Loucy (cell line): Measurements from ENCODE around the gene WNK1.

Experiments used
- H2AFZ ChIP-seq: fragments of 200-600 bp; sonication (generic); 2 replicates; pipeline ENCODE4 v1.6.0; 2016; ENCODE audit warnings: antibody characterized with exemption, mild to moderate bottlenecking, low read length, moderate library complexity
- H3F3A ChIP-seq: fragments of 200-600 bp; 2 replicates; pipeline ENCODE4 v1.6.0; 2016; ENCODE audit warnings: antibody characterized with exemption, low read depth, mild to moderate bottlenecking
- H3K27me3 ChIP-seq: fragments of 200-600 bp; sonication (generic); 2 replicates; pipeline ENCODE4 v1.6.1; 2014; ENCODE audit warnings: low read length, mild to moderate bottlenecking; ENCODE audit not compliant: insufficient read depth, poor library complexity, severe bottlenecking
- H3K36me3 ChIP-seq: fragments of 200-600 bp; sonication (generic); 2 replicates; pipeline ENCODE4 v1.6.1; 2016; ENCODE audit warnings: low read length; ENCODE audit not compliant: insufficient read depth
- H3K4me1 ChIP-seq: fragments of 200-600 bp; sonication (generic); 2 replicates; pipeline ENCODE4 v1.5.1; 2014; ENCODE audit warnings: low read length, mild to moderate bottlenecking; ENCODE audit not compliant: insufficient read depth, poor library complexity, severe bottlenecking
- H3K4me2 ChIP-seq: fragments of 200-600 bp; sonication (generic); 2 replicates; pipeline ENCODE4 v1.6.0; 2014; ENCODE audit warnings: antibody characterized with exemption, low read length, low read depth, mild to moderate bottlenecking; ENCODE audit not compliant: poor library complexity, severe bottlenecking
- H3K4me3 ChIP-seq: fragments of 200-600 bp; sonication (generic); 2 replicates; pipeline ENCODE4 v1.5.1; 2014; ENCODE audit warnings: low read length, mild to moderate bottlenecking, mixed read lengths; ENCODE audit not compliant: poor library complexity, severe bottlenecking
- H3K79me2 ChIP-seq: fragments of 200-600 bp; sonication (generic); 2 replicates; pipeline ENCODE4 v1.6.1; 2014; ENCODE audit warnings: low read length; ENCODE audit not compliant: insufficient read depth
- H3K9ac ChIP-seq: fragments of 200-600 bp; sonication (generic); 2 replicates; pipeline ENCODE4 v1.6.0; 2014; ENCODE audit warnings: mild to moderate bottlenecking, low read depth, low read length, moderate library complexity; ENCODE audit not compliant: poor library complexity, severe bottlenecking
- H3K9me2 ChIP-seq: fragments of 200-600 bp; sonication (generic); replicated peaks from 2 replicates; pipeline ENCODE4 v1.6.1; 2016; ENCODE audit warnings: low read depth, low read length, mixed read lengths
- H3K9me3 ChIP-seq: fragments of 200-600 bp; sonication (generic); 2 replicates; pipeline ENCODE4 v1.6.1; 2014; ENCODE audit warnings: mild to moderate bottlenecking, antibody characterized with exemption, low read length, low read depth; ENCODE audit not compliant: insufficient read depth
- H4K20me1 ChIP-seq: fragments of 200-600 bp; sonication (generic); 2 replicates; pipeline ENCODE4 v1.6.0; 2014; ENCODE audit warnings: antibody characterized with exemption, low read length, mild to moderate bottlenecking; ENCODE audit not compliant: insufficient read depth, poor library complexity, severe bottlenecking
- CTCF ChIP-seq: fragments of 200-600 bp; sonication (generic); conservative IDR thresholded peaks from 2 replicates; pipeline ENCODE4 v1.5.1; 2014; ENCODE audit warnings: mild to moderate bottlenecking, antibody characterized with exemption, low read length
- EZH2phosphoT487 ChIP-seq: fragments of 200-600 bp; IDR thresholded peaks from 2 replicates; pipeline ENCODE4 v1.6.1; 2018; ENCODE audit warnings: antibody characterized with exemption, mild to moderate bottlenecking, moderate library complexity, borderline replicate concordance

Gene WNK1

GRCh38 chr12:948238-948637, 195.9 kb downstream of the WNK1 start:
- Histone ChIP-seq H3K4me2 (peak overlapping the region; percentile 89), H3K36me3 (no peaks in the 10 kb centered on the region), H2AFZ (no peak overlapping the region), H3K4me3 (peak overlapping the region; percentile 75), H3K9ac (peak overlapping the region; percentile 89), H3K79me2 (peaks cover 31% of the 10 kb centered on the region), H4K20me1 (no peaks in the 10 kb centered on the region), H3K9me2 (no peaks in the 10 kb centered on the region), H3K9me3 (no peaks in the 10 kb centered on the region), H3K27me3 (no peaks in the 10 kb centered on the region), H3F3A (no peaks in the 10 kb centered on the region), H3K4me1 (peaks cover 13% of the 10 kb centered on the region)
- TF ChIP-seq CTCF, result no peak
- no peak for TF ChIP-seq EZH2phosphoT487

DNA sequence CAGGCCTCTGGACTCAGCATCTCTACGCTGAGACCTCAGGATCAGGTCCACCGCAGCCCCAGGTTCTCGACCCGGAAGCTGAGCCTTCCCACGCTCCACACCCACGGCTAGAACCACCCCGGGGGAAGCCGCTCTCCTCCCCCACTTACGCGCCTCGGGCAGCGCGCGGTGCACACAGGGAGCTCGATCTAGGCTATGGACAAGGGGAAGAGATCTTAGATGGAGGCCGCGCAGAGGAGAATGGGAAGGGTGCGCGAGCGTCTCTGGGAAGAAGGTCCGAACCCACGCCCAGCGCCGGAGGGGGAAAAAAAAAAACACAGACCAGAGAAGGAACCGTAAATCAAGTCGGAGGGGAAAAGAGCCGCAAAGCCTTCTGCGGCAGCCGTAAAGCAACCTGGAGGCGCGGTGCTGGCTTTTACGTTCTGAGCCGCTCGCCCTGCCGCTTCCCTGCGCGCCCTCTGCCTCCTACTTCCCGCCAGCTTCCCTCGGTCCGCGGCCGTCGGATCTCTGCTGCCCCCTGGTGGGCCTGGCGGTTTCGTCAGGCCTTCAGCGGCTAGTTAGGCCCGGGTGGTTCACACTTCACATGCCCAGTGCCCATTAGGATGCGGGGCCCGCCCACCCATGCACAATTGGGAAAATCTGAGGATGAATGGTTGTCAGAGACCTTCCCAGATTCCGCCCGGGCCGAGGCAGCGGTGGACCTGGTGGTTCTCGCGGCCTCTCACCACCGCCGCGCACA, 197.2 kb downstream of the WNK1 start, which contains the start of gene RAD52:
TSS of gene RAD52 (minus strand) at position 242 of the 739 bp plus-strand sequence. CDS start 16,636 bp downstream, outside the sequence.
- peaks cover 31% of the 10 kb centered on the region for H3K79me2 ChIP-seq
- H3K36me3 ChIP-seq, result no peaks in the 10 kb centered on the region
- peaks cover 13% of the 10 kb centered on the region for H3K4me1 ChIP-seq
- no peak for TF ChIP-seq EZH2phosphoT487
- TF ChIP-seq CTCF, result peak; percentile 86
- H2AFZ ChIP-seq, result peak within 1 kb of the TSS; percentile 77
- H3K9ac ChIP-seq, result peak within 1 kb of the TSS; percentile 89
- peak within 1 kb of the TSS; percentile 75 for H3K4me3 ChIP-seq
- H4K20me1 ChIP-seq, result no peaks in the 10 kb centered on the region
- H3K4me2 ChIP-seq, result peak within 1 kb of the TSS; percentile 89
- H3K9me2 ChIP-seq, result no peaks in the 10 kb centered on the region
- H3F3A ChIP-seq, result no peaks in the 10 kb centered on the region
- no peaks in the 10 kb centered on the region for H3K9me3 ChIP-seq
- no peaks in the 10 kb centered on the region for H3K27me3 ChIP-seq

DNA sequence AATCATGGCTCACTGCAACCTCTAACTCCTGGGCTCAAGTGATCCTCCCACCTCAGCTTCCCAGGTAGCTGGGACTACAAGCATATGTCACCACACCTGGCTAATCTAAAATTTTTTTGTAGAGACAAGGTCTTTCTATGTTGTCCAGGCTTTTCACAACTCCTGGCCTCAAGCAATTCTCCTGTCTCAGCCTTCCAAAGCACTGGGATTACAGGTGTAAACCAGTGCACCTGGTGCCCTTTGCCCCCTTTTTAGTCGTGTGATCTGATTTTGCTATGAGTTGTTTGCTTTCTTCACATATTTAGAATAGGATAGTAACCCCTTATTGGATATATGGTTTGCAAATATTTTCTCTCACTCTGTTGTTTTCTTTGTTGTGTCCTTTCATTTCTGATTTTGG, 198.8 kb downstream of the WNK1 start:
- no peak overlapping the region for H2AFZ ChIP-seq
- TF ChIP-seq CTCF (no peak), EZH2phosphoT487 (no peak)
- H3K9me2 ChIP-seq, result no peaks in the 10 kb centered on the region
- H3F3A ChIP-seq, result no peaks in the 10 kb centered on the region
- no peaks in the 10 kb centered on the region for H3K9me3 ChIP-seq
- H3K4me1 ChIP-seq, result peaks cover 10% of the 10 kb centered on the region
- no peaks in the 10 kb centered on the region for H3K36me3 ChIP-seq
- H4K20me1 ChIP-seq, result no peaks in the 10 kb centered on the region
- H3K79me2 ChIP-seq, result peaks cover 27% of the 10 kb centered on the region
- no peaks in the 10 kb centered on the region for H3K27me3 ChIP-seq
- H3K9ac ChIP-seq, result no peak overlapping the region
- H3K4me3 ChIP-seq, result no peak overlapping the region
- H3K4me2 ChIP-seq, result no peak overlapping the region
